Spinal cord (tissue), 10 donors: ENCODE results near the gene PSME3IP1. TPM values are rescaled to one million over a fixed set of nuclear protein-coding genes. Genes with fewer than 3 reads are reported as not detected.

ENCODE experiments used
- DNase-seq, 6 donors: peaks; one replicate each; pipeline versions ENCODE4 v3.0.0 to v3.0.0-alpha.2; 2013 to 2015; ENCODE audit warnings: low spot score in 6 of 6, low read depth in 4 of 6
- H3K27ac ChIP-seq: one replicate; pipeline ENCODE4 v1.5.1; 2013; ENCODE audit warnings: low read depth, low read length, control low read depth
- H3K27me3 ChIP-seq: one replicate; pipeline ENCODE4 v1.6.1; 2013; ENCODE audit warnings: low read length; ENCODE audit not compliant: control insufficient read depth, insufficient read depth
- H3K36me3 ChIP-seq: one replicate; pipeline ENCODE4 v1.6.1; 2013; ENCODE audit warnings: low read length; ENCODE audit not compliant: control insufficient read depth, insufficient read depth
- H3K4me1 ChIP-seq: one replicate; pipeline ENCODE4 v1.6.1; 2013; ENCODE audit warnings: low read length; ENCODE audit not compliant: control insufficient read depth, insufficient read depth
- H3K4me3 ChIP-seq: one replicate; pipeline ENCODE4 v1.5.1; 2013; ENCODE audit warnings: low read depth, low read length, control low read depth
- H3K9me3 ChIP-seq: one replicate; pipeline ENCODE4 v1.6.1; 2013; ENCODE audit warnings: low read length; ENCODE audit not compliant: control insufficient read depth, insufficient read depth
- WGBS: methylation state at CpG from one replicate; pipeline ENCODE4 v1.1.5; 2013; ENCODE audit warnings: missing lambda C conversion rate; ENCODE audit not compliant: insufficient coverage; 5-methylcytosine and 5-hydroxymethylcytosine counted together
- polyA plus RNA-seq, 2 donors: library from polyadenylated mRNA; unstranded; fragments of 120-200 nt; gene quantifications; one replicate each; pipeline ENCODE4 v1.2.1, GENCODE V29; 2013; ENCODE audit not compliant: insufficient read length in 2 of 2
- total RNA-seq, 2 donors: library from RNA; depleted of rRNA in 1 of 2; stranded (reverse); fragments of 120-200 nt in 1 of 2; fragments of >200 nt in 1 of 2; gene quantifications; one replicate each; pipeline versions ENCODE4 v1.2.3 to v1.2.4, GENCODE V29; 2013 to 2014
- donor health status: healthy.

Gene PSME3IP1
- total and polyA plus RNA-seq, 4 donors = 70.7 to 172 (median 123) TPM

GRCh38 chr16:57140931-57141668 is 44.7 kb downstream of the PSME3IP1 start:
- peaks cover 69% of the 10 kb centered on the region for H3K36me3 ChIP-seq
- H3K4me1 ChIP-seq = peaks cover 62% of the 10 kb centered on the region
- no peak for DNase-seq
- no peak overlapping the region for H3K27ac ChIP-seq
- no peak overlapping the region for H3K4me3 ChIP-seq
- no peaks in the 10 kb centered on the region for H3K9me3 ChIP-seq
- WGBS = 63% methylated on average over 6 of the region's 7 CpGs
- H3K27me3 ChIP-seq = no peaks in the 10 kb centered on the region

GRCh38 chr16:57138281-57138935 is 47.4 kb downstream of the PSME3IP1 start:
- no peak for DNase-seq
- Histone ChIP-seq H3K27ac (no peak overlapping the region), H3K36me3 (peaks cover 77% of the 10 kb centered on the region), H3K4me3 (no peak overlapping the region), H3K4me1 (peaks cover 52% of the 10 kb centered on the region), H3K9me3 (no peaks in the 10 kb centered on the region), H3K27me3 (no peaks in the 10 kb centered on the region)
- 77% methylated on average over 8 of the region's 10 CpGs for WGBS

- Histone ChIP-seq H3K4me3 (no peak overlapping the region), H3K4me1 (peaks cover 52% of the 10 kb centered on the region), H3K9me3 (no peaks in the 10 kb centered on the region), H3K36me3 (peaks cover 74% of the 10 kb centered on the region), H3K27ac (no peak overlapping the region), H3K27me3 (no peaks in the 10 kb centered on the region)
- WGBS = 69% methylated on average over 9 of the region's 10 CpGs
- no peak for DNase-seq
These were observed 48.1 kb downstream of the PSME3IP1 start for GRCh38 chr16:57137566-57138273.

GRCh38 chr16:57137043-57137442 is 48.8 kb downstream of the PSME3IP1 start:
- no peaks in the 10 kb centered on the region for H3K9me3 ChIP-seq
- H3K27me3 ChIP-seq = no peaks in the 10 kb centered on the region
- H3K4me1 ChIP-seq = peaks cover 52% of the 10 kb centered on the region
- no peak overlapping the region for H3K4me3 ChIP-seq
- H3K36me3 ChIP-seq = peaks cover 76% of the 10 kb centered on the region
- no peak overlapping the region for H3K27ac ChIP-seq
- no peak for DNase-seq
- 92% methylated on average over 13 of the region's 14 CpGs for WGBS

- H3K27ac ChIP-seq = no peak overlapping the region
- peaks cover 74% of the 10 kb centered on the region for H3K36me3 ChIP-seq
- peaks cover 59% of the 10 kb centered on the region for H3K4me1 ChIP-seq
- H3K27me3 ChIP-seq = no peaks in the 10 kb centered on the region
- no peak for DNase-seq
- no CpG with 5 or more reads among the region's 2 CpGs for WGBS
- H3K4me3 ChIP-seq = no peak overlapping the region
- H3K9me3 ChIP-seq = no peaks in the 10 kb centered on the region
These were observed 50.9 kb downstream of the PSME3IP1 start for GRCh38 chr16:57134982-57135381.

- DNase-seq = no peak
- Histone ChIP-seq H3K4me1 (peaks cover 67% of the 10 kb centered on the region), H3K27ac (peak overlapping the region; percentile 96), H3K36me3 (peaks cover 80% of the 10 kb centered on the region), H3K27me3 (no peaks in the 10 kb centered on the region), H3K9me3 (no peaks in the 10 kb centered on the region), H3K4me3 (no peak overlapping the region)
- 89% methylated on average over 10 of the region's 10 CpGs for WGBS
These were observed 52.0 kb downstream of the PSME3IP1 start for GRCh38 chr16:57133886-57134285.

GRCh38 chr16:57133031-57133430 is 52.8 kb downstream of the PSME3IP1 start:
- Histone ChIP-seq H3K4me1 (peaks cover 69% of the 10 kb centered on the region), H3K36me3 (peaks cover 75% of the 10 kb centered on the region), H3K27me3 (no peaks in the 10 kb centered on the region), H3K27ac (peak overlapping the region; percentile 96), H3K4me3 (no peak overlapping the region), H3K9me3 (no peaks in the 10 kb centered on the region)
- 29% methylated on average over 1 of the region's 4 CpGs for WGBS
- peak in 2 of 6 donors; percentile 80 to 92 for DNase-seq

GRCh38 chr16:57132470-57132869 is 53.4 kb downstream of the PSME3IP1 start:
- no peaks in the 10 kb centered on the region for H3K9me3 ChIP-seq
- 57% methylated on average over 1 of the region's 1 CpG for WGBS
- peaks cover 63% of the 10 kb centered on the region for H3K4me1 ChIP-seq
- H3K4me3 ChIP-seq = no peak overlapping the region
- H3K36me3 ChIP-seq = peaks cover 75% of the 10 kb centered on the region
- peak in 2 of 6 donors; percentile 57 to 66 for DNase-seq
- H3K27ac ChIP-seq = peak overlapping the region; percentile 96
- no peaks in the 10 kb centered on the region for H3K27me3 ChIP-seq

- WGBS = 13% methylated on average over 14 of the region's 17 CpGs
- H3K27ac ChIP-seq = peak overlapping the region; percentile 96
- no peaks in the 10 kb centered on the region for H3K9me3 ChIP-seq
- peak in 4 of 6 donors; percentile 72 to 93 (median 85) for DNase-seq
- H3K4me3 ChIP-seq = no peak overlapping the region
- peaks cover 76% of the 10 kb centered on the region for H3K36me3 ChIP-seq
- H3K27me3 ChIP-seq = no peaks in the 10 kb centered on the region
- peaks cover 59% of the 10 kb centered on the region for H3K4me1 ChIP-seq
These were observed 54.4 kb downstream of the PSME3IP1 start for GRCh38 chr16:57131351-57131970.
